GM18511 (cell line): ENCODE data around the gene MAP2K2.
"Not testable (repeated sequence)": the region's sequence is repeated elsewhere in the genome, so short reads cannot be mapped to it uniquely, and the experiment has no call there.

Experiments
- ATAC-seq: cut with Tn5 transposase; IDR thresholded peaks from one replicate; pipeline ENCODE4 v1.9.1; 2021; ENCODE audit warnings: mild to moderate bottlenecking, moderate library complexity; ENCODE audit not compliant: unreplicated experiment

MAP2K2 gene

DNA sequence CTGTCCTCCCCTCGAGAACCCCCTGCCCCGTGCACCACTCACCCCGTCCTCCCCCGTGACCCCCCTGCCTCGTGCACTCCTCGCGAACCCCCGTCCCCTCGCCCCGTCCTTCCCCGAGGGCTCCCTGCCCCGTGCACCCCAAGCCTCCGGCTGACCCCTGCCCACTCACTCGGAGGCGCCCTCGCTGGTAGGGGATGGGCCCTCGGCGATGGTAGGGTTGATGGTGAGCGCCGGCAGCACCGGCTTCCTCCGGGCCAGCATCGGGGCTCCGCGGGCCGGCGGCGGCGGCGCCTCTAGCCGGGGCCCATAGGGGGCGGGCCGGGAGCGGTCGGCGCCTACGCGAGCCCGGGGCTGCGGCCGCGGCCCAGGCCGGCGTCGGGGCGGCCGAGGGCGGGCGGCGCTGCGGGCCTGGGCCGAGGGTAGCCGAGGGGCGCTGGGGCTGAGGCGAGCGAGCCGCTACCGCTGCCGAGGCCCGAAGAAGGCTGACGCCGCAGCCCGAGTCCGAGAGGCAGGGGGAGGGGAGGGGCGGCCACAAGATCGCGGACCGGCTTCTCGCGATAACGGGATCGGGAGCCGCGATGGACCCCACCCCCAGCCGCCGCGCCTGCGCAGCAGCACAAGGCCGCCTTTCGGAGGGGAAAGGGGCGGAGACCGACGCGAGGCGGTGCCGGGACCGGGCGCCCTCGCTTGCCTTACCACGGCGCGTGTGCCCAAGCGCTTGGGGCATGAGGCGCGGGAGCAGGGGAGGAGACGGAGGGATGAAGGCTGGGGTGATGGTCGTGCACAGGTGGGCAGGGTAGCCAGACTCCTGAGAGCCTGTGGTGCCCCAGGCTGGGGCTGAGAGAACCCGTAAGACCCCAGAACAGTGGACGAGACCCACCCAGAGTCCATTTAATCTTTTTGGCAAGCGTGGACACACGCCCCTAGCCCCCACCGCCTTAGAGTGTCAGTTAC is at the start of gene MAP2K2:
Gene MAP2K2, minus strand, starts transcription at position 508 of the 954 bp plus-strand sequence. Its CDS starts 247 bp downstream, at position 261.
- ATAC-seq = peak; percentile 81

DNA sequence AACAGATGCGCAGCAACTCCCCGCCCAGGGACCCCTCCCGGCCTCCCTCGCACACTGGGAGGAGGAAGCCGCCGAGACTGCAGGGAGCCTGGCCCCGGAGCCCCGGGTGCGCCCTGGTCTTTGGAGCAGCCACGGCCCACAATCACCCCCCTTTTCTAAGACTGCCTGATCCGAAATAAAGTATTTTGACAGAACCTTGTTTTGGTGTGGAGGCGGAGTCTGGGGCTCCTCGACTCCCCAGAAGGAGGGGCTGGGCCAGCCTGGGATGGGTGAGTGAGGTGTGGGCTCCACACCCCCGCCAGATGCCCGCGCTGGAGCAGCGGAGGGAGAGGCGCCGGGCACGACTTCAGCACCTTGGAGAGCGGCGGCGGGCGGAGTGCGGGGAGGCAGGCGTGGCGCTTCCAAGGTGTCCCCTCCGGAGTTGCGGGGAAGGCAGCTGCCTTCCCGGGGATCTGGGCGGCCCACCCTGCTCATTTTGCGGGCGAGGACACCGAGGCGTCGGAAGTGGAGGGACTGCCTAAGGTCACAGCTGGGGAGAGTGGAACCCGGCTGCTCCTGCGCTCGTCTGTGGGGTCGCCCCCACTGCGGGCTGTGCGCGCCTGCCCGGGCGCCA is 49.0 kb upstream of the MAP2K2 start:
- no peak for ATAC-seq

DNA sequence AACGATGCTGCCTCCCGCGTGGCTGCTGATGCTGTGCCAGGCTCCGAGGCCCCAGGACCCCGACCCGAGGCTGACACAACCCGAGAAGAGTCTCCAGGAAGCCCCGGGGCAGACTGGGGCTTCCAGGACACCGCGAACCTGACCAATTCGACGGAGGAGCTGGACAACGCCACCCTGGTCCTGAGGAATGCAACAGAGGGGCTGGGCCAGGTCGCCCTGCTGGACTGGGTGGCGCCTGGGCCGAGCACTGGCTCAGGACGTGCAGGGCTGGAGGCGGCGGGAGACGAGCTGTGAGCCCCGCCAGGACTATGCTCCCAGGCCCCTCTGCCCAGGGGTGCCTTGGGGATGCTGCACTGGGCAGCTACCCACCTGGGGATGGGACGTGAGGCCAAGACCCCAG is 47.8 kb upstream of the MAP2K2 start:
- no peak for ATAC-seq

DNA sequence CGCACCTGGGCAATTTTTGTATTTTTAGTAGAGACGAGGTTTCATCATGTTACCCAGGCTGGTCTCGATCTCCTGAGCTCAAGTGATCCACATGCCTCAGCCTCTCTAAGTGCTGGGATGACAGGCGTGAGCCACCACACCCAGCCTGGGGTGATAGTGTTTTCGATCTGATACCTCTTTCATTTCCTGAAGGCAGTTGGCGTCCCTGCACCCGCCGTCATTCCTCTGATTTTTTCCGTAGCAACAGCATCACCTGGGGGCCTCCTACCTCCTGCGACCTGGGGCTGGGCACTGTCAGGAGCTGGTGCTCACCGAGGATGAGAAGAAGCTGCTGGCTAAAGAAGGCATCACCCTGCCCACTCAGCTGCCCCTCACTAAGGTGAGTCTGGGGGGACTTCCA is 40.3 kb upstream of the MAP2K2 start:
- ATAC-seq = no peak

DNA sequence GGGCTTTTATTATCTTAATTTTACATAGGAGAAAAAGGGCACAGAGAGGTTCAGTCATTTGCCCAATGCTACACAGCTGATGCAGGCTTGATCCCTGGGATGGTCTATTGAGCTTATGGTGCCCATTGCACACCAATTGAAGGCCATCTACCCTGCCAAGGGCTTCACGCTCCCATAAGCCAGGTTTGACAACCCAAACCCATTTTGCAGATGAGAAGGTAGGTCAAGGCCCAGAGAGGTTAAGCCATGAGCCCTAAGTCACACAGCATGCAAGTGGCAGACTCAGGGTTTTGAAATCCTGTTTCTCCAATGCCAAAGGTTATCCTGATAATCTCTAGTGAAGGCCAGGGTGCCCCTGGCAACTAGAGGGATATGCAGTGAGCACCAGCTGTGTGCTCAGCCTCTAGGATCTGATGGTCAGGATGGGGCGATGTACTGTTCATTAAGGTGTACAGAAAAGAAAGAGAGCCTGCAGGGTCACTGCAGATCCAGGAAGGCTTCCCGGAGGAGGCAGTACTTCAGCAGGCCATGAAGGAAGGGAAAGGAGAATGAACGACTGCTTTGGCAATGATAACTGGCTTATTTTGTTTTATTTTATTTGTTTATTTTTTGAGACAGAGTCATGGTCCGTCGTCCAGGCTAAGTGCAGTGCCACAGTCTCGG is 37.6 kb upstream of the MAP2K2 start:
- no peak for ATAC-seq

DNA sequence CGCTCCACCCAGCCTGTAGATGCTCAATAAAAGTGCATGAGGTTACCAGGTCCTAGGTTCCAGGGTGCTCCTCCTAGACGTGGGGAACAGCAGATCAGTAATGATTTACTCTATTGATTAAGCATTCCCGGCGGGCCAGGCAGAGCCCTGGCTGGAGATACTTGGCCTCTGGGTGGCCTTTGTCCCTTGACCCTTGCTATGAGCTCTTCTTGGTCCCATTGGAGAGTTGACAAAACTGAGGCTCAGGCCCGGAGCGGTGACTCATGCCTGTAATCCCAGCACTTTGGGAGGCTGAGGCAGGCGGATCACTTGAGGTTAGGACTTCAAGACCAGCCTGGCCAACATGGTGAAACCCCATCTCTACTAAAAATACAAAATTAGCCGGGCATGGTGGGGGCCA is 34.0 kb upstream of the MAP2K2 start:
- not testable (repeated sequence) for ATAC-seq

DNA sequence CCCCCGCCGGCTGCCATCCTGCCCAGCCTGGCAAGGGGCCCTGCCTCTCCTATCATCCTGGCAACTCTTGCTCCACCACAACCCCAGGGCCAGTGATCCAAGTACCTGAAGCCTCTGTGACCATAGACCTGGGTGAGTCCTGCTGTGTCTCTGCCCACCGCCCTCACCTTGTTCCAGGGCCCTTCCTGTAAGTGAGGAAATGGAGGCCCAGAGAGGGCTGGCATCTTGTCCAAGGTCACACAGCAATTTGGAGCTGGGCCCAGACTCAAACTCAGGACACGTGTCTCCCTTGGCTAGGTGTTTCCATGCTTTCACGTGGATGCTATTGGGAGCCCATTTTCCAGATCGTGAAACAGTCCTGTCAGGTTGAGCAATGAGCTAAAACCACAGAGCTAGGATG is 33.2 kb upstream of the MAP2K2 start:
- no peak for ATAC-seq

DNA sequence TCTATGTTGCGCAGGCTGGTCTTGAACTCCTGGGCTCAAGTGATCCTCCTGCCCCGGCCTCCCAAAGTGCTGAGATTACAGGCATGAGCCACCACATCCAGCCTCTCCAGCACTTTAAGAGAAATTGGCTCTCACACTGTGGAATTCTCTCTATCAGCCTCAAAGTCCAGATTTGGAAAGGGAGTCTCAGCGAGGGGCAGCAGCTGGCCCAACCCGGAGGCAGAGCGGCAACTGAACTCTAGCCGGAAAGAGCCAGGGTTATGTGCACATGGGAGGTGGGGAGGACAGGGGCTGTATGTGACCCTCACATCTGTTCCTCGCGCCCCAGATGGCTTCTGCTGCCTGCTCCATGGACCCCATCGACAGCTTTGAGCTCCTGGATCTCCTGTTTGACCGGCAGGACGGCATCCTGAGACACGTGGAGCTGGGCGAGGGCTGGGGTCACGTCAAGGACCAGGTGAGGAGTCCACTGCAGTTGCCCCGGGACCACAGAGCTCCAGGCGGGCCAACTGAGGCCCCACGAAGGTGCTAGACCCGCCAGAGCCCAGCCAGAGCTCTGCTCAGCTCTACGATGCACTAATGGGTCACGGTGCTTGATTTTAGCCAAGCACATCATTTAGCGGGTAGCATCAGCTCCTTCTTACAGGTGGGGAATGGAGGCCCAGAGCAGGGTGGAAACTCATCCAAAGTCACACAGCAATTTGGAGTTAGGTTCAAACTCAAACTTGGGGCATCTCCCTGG is 30.8 kb upstream of the MAP2K2 start:
- ATAC-seq = no peak

DNA sequence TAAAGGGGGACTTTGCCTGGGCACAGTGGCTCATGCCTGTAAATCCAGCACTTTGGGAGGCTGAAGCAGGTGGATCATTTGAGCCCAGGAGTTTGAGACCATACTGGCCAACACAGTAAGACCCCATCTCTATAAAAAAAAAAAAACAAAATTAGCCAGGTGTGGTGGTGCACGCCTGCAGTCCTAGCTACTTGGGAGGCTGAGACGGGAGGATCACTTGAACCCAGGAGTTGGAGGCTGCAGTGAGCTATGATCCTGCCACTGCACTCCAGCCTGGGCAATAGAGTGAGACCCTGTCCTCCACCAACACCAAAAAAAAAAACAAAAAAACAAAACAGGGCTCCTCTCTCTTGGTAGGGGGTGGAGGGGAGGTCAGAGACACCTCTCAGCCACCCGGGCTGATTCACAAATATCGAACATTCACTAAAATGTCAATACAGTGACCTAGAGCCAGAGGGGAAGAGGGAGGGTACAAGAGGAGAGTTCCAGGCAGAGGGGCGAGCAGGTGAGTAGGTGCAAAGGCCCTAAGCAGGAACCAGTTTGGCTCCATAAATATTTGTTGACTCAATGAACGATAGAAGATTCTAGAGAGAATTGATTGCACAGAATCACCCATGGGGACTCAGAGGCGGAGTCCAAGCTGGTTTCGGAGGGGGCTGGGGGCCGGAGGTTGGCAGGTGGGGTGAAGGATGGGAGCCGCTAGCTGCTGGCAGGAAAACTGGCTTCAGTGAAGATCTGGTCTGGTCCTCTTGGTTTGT is 28.5 kb upstream of the MAP2K2 start:
- no peak for ATAC-seq

DNA sequence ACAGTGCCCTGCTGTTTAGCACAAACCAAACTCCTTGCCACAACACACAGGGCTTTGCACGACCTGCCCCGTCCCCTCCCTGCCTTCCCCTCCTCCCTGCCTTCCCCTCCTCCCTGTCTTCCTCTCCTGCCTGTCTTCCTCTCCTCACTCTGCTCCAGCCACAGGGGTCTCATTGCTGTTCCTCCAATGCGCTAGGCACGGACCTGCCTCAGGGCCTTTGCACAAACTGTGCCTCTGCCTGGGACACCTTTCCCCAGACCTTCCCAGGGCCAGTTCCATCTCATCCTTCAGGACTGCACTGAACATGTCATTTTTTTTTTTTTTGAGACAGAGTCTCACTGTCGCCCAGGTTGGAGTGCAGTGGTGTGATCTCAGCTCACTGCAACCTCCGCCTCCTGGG is 27.7 kb upstream of the MAP2K2 start:
- ATAC-seq = no peak

DNA sequence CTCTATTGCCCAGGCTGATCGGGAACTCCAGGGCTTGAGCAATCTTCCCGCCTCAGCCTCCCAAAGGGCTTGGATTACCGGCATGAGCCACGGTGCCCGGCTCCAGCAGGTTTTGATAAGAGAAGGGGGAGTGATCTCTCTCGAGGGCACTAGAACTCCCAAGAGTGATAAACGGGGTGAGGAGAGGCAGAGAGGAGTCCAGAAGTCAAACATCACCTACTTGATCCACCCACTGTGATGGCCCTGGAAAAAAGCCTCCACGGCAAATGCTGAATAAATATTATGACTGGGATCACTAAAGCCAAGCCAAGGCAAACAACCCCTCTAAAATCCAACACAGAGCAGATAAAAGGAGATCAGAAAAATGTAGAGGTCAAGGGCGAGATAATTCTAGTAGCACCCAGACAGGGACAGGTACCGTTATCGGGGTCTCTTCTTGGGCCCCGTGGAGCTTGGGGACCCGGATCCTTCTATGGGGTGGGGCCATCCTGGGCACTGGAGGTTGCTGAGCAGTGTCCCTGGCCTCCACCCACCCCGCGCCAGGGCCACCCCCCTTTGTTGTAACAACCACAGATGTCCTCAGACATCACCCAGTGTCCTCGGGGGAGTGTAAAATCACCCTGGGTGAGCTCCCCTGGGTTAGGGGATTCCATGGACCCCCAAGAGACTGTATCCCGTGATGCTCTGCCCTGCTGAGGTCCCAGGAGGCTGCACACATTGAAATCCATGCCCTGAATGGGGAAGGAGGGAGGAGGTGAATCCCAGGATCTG is 25.8 kb upstream of the MAP2K2 start:
- ATAC-seq = no peak

DNA sequence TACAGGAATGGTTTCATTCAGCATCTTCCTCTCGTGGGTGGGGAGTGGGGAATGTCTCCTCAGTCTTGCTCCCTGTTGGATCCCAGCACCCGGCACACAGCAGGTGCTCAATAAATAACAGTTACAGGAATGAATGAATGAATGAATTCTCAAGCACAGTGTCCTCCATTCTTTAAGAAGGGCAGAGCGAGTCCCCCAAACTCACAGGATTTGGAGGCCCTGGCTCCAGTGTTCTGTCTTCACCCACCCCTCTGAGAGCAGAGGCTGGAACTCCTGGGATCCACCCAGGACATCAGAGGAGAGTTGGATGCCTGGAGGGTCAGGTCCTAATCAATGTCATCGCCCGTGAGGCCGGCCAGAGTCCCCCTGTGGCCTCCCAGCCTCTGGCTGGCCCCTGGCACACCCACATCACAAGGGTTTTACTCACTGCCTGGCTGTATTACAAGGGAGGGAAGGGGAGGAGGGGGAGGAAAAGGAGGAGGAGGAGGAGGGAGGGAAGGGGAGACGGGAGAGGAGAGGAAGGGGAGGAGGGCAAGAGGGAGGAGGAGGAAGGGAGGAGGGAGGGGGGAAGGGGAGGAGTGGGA is 20.8 kb upstream of the MAP2K2 start:
- ATAC-seq = no peak

DNA sequence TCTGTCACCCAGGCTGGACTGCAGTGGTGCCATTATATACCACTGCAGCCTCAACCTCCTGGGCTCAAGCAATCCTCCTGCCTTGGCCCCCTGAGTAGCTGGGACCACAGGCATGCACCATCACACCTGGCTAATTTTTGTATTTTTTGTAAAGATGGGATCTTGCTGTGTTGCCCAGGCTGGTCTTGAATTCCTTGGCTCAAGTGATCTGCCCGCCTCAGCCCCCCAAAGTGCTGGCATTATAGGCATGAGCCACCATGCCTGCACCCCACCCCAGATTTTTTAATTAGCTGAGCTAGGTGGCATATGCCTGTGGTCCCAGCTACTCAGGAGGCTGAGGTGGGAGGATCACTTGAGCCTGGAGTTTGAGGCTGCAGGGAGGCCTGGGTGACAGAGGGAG is 19.0 kb upstream of the MAP2K2 start:
- not testable (repeated sequence) for ATAC-seq

DNA sequence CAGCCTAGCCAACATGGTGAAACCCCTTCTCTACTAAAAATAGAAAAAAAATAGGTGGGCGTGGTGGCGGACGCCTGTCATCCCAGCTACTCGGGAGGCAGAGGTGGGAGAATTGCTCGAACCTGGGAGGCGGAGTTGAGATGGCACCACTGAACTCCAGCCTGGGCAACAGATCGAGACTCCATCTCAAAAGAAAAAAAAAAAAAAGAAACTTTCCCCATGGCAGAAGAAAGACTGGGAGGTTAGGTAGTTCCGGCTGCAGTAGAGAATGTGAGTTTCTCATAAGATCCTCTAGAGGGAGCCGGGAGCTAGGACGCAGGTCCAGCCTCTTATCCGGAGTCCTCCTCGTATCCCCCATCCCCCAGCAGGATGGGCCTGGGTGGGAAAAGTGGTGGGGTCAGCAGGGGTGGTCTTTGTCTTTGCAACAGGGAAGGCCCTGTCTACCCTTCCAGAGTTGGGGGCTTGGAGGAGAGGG is 16.4 kb upstream of the MAP2K2 start:
- ATAC-seq = no peak

DNA sequence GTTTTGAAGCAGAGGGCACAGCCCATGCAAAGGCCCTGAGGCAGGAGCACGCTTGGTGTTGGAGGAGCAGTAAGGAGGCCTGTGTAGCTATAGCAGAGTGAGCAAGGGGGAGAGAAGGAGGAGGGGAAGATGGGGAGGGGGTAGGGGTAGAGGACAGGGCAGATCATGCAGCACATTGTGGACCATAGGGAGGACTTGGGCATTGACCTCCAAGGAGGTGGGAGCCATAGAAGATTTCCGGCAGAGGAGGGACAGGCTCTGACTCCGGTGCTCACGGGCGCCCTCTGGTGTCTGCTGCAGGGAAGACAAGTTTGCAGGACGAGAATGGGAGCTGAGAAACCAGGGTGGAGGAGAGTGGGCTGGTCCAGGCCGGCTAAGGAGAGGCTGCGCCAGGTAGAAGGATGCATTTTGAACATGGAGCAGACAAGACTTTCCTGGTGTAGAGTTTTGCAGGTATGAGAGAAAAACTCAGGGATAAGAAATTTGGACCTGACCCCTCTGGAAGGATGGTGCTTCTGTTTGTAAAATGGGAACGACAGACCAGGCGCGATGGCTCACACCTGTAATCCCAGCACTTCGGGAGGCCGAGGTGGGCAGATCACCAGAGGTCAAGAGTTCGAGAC is 15.8 kb upstream of the MAP2K2 start:
- no peak for ATAC-seq

DNA sequence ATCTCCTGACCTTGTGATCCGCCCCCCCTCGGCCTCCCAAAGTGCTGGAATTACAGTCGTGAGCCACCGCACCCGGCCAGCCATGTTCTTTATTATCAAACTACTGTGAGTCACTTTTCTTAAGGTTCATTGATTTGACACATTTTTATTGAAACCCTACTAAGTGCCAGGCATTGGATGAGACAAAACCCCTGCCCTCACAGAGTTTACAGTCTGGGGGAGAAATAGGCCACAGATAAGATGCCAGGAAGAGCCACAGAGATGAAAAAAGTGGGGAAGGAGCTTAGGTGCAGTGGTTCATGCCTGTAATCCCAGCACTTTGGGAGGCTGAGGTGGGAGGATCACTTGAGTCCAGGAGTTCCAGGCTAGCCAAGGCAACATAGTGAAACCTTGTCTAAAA is 14.5 kb upstream of the MAP2K2 start:
- no peak for ATAC-seq

DNA sequence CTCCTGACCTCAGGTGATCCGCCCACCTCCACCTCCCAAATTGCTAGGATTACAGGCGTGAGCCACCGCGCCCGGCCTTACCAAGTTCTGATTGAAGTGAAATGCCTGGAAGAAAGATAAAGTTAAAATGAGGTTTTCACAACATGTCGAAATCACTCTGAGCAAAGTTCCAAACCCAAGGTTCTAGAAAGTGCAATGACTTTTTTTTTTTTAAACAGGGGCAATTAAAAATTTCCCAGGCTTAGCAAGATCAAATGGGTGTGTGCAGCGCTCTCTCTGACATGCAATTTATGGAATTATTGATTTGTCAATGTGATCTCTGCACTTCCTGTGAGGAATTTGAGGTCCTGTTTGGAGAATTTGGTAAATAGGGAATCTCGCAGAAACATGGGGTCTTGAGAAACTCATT is 12.8 kb upstream of the MAP2K2 start:
- no peak for ATAC-seq

DNA sequence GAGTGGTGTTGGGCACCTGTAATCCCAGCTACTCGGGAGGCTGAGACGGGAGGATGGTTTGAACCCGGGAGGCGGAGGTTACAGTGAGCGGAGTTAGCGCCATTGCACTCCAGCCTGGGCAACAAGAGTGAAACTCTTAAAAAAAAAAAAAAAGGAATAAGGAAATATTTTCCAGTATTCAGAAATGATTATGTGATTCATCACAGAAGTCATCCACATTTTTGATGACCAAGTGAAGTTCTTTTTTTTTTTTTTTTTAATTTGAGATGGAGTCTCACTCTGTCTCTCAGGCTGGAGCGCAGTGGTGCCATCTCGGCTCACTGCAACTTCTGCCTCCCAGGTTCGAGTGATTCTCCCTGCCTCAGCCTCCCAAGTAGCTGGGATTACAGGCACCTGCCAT is 11.5 kb upstream of the MAP2K2 start:
- ATAC-seq = not testable (repeated sequence)

DNA sequence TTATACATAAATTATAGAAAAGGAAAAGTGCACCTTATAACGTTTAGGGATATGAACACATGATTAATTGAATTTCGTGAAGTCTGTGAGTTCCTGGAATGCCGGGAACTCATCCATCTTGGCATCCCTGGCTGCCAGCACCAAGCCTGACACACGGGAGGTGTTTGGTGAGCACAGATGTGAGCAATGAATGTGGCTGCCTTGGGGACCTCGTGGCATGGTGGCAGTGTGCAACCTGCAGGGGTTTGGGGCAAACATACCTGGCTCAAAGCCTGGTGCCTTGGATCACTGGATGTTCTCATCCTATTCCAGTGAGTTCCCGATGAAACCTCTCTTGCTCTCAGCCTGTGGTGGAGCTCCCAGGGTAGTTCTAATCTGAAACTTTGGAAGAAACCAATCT is 10.4 kb upstream of the MAP2K2 start:
- ATAC-seq = no peak
